DOHH2 (cell line): ENCODE measurements around the gene FOXN3.

Experiments
- EZH2phosphoT487 ChIP-seq: fragments of 200-600 bp; sonication (generic); IDR thresholded peaks from 2 replicates; pipeline ENCODE4 v1.6.1; 2017; ENCODE audit warnings: borderline replicate concordance, mild to moderate bottlenecking, antibody characterized with exemption, low read length, moderate library complexity, mixed read lengths
- TF ChIP-seq, protein P1 (sequence below): fragments of 200-600 bp; sonication (generic); IDR thresholded peaks from one replicate; pipeline ENCODE4 v1.5.1; 2014; ENCODE audit warnings: antibody characterized with exemption, mild to moderate bottlenecking, low read depth, low read length; ENCODE audit not compliant: poor library complexity, severe bottlenecking

DNA sequence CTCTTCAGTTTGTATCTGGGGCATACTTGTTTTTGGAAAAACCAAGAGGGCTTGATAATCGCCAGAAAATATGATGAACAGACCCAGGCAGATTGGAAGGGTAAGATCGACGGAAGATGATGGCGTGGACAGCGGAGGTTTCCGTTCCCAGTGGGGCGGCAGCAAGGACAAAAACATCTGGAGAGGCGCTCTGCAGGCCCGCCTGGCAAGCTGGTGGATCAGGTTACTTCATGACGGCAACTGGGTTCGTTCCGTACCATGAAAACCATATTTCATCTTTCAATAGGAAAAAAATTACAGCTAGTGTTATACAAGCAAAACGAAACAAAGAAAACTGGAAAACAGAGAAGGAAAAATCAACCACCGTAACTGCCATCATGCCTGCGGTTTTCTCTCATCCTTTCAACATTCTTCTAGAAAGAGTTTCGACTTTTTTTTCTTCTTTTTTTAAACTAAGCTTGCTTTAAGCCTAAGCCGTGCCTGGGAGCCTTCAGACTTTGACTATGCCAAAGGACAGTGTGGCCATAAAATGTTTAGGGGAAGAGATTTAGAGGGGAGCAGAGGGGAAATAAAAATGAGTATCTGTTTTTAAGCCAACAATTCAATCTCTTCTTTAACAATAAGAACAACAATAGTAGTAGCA is 210.5 kb downstream of the FOXN3 start:
- TF ChIP-seq, protein P1, sequence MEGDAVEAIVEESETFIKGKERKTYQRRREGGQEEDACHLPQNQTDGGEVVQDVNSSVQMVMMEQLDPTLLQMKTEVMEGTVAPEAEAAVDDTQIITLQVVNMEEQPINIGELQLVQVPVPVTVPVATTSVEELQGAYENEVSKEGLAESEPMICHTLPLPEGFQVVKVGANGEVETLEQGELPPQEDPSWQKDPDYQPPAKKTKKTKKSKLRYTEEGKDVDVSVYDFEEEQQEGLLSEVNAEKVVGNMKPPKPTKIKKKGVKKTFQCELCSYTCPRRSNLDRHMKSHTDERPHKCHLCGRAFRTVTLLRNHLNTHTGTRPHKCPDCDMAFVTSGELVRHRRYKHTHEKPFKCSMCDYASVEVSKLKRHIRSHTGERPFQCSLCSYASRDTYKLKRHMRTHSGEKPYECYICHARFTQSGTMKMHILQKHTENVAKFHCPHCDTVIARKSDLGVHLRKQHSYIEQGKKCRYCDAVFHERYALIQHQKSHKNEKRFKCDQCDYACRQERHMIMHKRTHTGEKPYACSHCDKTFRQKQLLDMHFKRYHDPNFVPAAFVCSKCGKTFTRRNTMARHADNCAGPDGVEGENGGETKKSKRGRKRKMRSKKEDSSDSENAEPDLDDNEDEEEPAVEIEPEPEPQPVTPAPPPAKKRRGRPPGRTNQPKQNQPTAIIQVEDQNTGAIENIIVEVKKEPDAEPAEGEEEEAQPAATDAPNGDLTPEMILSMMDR = no peak
- TF ChIP-seq EZH2phosphoT487 = no peak
